T47D (cell line): ENCODE data around the gene CCDC154.
"Not testable (repeated sequence)": the region's sequence is repeated elsewhere in the genome, so short reads cannot be mapped to it uniquely, and the experiment has no call there.

ENCODE experiments used
- DNase-seq, 2 experiments: peaks; one replicate each; pipeline versions ENCODE4 v3.0.0 to v3.0.0-alpha.2; 2011 to 2012; ENCODE audit warnings: low read depth in 1 of 2, low spot score in 1 of 2
- JUND ChIP-seq: IDR thresholded peaks from 2 replicates; pipeline ENCODE4 v1.6.1; 2012; ENCODE audit warnings: low read depth
- in situ Hi-C: cut with HindIII; loops from 2 replicates; pipeline ENCODE4 v1.10.0; 2016; ENCODE audit warnings: low sequenced_read_pairs, low pct_unique_long_range_greater_than_20kb

The CCDC154 gene

GRCh38 chr16:1447965-1448364 is 3.6 kb upstream of the CCDC154 start:
- no peak for DNase-seq
- TF ChIP-seq JUND, result no peak
- in situ Hi-C loops, result no loop called here

GRCh38 chr16:1446296-1447080 is 2.1 kb upstream of the CCDC154 start:
- in situ Hi-C loops, result no loop called here
- no peak for TF ChIP-seq JUND
- DNase-seq, result no peak

- no peak for TF ChIP-seq JUND
- DNase-seq, result no peak
- in situ Hi-C loops, result no loop called here
Measured at GRCh38 chr16:1445518-1446203, 1.3 kb upstream of the CCDC154 start.

- in situ Hi-C loops, result no loop called here
- no peak for DNase-seq
- no peak for TF ChIP-seq JUND
Measured at GRCh38 chr16:1444730-1445517, 568 bp upstream of the CCDC154 start.

GRCh38 chr16:1443403-1443973 is 868 bp downstream of the CCDC154 start:
- TF ChIP-seq JUND, result no peak
- in situ Hi-C loops, result no loop called here
- no peak for DNase-seq

GRCh38 chr16:1442697-1443096 is 1.7 kb downstream of the CCDC154 start:
- DNase-seq, result no peak
- TF ChIP-seq JUND, result no peak
- in situ Hi-C loops, result no loop called here

GRCh38 chr16:1441391-1441829 is 2.9 kb downstream of the CCDC154 start:
- in situ Hi-C loops, result no loop called here
- no peak for DNase-seq
- TF ChIP-seq JUND, result no peak

- in situ Hi-C loops, result not testable (repeated sequence)
Measured at GRCh38 chr16:1439699-1440074, 4.7 kb downstream of the CCDC154 start.

GRCh38 chr16:1439058-1439698 is 5.2 kb downstream of the CCDC154 start:
- no peak for TF ChIP-seq JUND
- in situ Hi-C loops, result no loop called here
- DNase-seq, result no peak

More at GRCh38 chr16:1439699-1440074, 4.7 kb downstream of the CCDC154 start:
- DNase-seq, result not testable (repeated sequence)

GRCh38 chr16:1438229-1439057 is 5.9 kb downstream of the CCDC154 start:
- no peak for TF ChIP-seq JUND

GRCh38 chr16:1437606-1438005 is 6.8 kb downstream of the CCDC154 start:
- in situ Hi-C loops, result no loop called here
- TF ChIP-seq JUND, result no peak
- DNase-seq, result no peak

More at GRCh38 chr16:1438229-1439057, 5.9 kb downstream of the CCDC154 start:
- in situ Hi-C loops, result no loop called here
- no peak for DNase-seq
